Measurements from ENCODE around the gene GRIK4. TPM values are rescaled to one million over a fixed set of nuclear protein-coding genes. Genes with fewer than 3 reads are reported as not detected.

The GRIK4 gene
- total and polyA plus RNA-seq, 2 of the 4 experiments (the other 2 are of a cell fraction) = 0.18 to 0.38 TPM

DNA sequence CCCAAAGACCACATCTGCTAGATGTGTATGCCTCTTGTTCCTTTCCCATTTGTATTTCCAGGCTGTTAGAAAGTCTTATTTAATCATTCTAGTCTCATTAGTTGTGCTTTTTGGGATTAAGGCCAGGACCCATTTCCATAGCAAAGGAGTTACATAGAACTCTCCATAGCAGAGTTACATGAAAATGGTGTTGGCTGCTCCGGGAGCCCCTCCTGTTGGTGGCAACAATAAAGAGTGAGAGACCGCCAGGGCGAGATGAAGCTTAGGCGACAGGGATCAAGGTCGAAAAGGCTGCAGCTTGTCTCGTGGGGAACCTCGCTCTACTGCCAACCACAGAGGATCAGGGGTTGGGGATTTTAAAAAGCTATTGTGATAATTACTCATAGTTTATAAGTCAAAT, 58.3 kb downstream of the GRIK4 start:
- H3K9me1 ChIP-seq (ENCODE audit: insufficient read depth, low read length) = no peaks in the 10 kb centered on the region
- H3K4me2 ChIP-seq (ENCODE audit: low read depth, low read length) = no peak overlapping the region
- no peak for ATAC-seq (ENCODE audit: low read depth)
- peaks cover 5% of the 10 kb centered on the region for H3K27me3 ChIP-seq (ENCODE audit: control insufficient read depth, insufficient read depth, low read length)
- no peak overlapping the region for H3K56ac ChIP-seq (ENCODE audit: extremely low read depth, insufficient read depth, low read length)
- no peak overlapping the region for H4K91ac ChIP-seq (ENCODE audit: insufficient read depth, low read depth, low read length)
- DNase-seq = no peak
- no peak overlapping the region for H3K4ac ChIP-seq (ENCODE audit: low read depth, low read length)
- H2AK9ac ChIP-seq (replicated peaks; ENCODE audit: low read depth, low read length, poor library complexity) = no peak overlapping the region
- intact Hi-C loops (cut with micrococcal nuclease) (no loop called here), in situ Hi-C loops (cut with MboI; ENCODE audit: low sequenced_read_pairs) (no loop called here), dilution Hi-C loops (cut with HindIII; ENCODE audit: low sequenced_read_pairs, unreplicated experiment) (no loop called here)
- H3K23ac ChIP-seq (ENCODE audit: low read depth, low read length) = no peak overlapping the region
- H3K4me3 ChIP-seq (ENCODE audit: insufficient read depth, low read depth, low read length) = no peak overlapping the region
- no peaks in the 10 kb centered on the region for H3K36me3 ChIP-seq (ENCODE audit: control insufficient read depth, insufficient read depth, low read length)
- H2BK5ac ChIP-seq (ENCODE audit: low read depth, low read length, poor library complexity, severe bottlenecking) = no peak overlapping the region
- no peak for TF ChIP-seq BHLHE40 (IDR thresholded peaks at IDR 0.05; ENCODE audit: low read depth, low read length)
- no peak overlapping the region for H2BK120ac ChIP-seq (ENCODE audit: low read depth, low read length)
- ChIA-PET CTCF (no interaction called here), POLR2A (ENCODE audit: unreplicated experiment) (no interaction called here)
- H3K9ac ChIP-seq (ENCODE audit: low read depth, low read length) = no peak overlapping the region
- no peaks in the 10 kb centered on the region for H3K79me1 ChIP-seq (ENCODE audit: low read depth in 1 of 2, low read length in 2 of 2)
- H3K18ac ChIP-seq (ENCODE audit: low read depth, low read length) = no peak overlapping the region
- no TSS peak for BruUV-seq (replicated peaks)
- H2AK5ac ChIP-seq (ENCODE audit: low read depth, low read length) = no peak overlapping the region
- H4K8ac ChIP-seq (ENCODE audit: low read depth in 2 of 2, low read length in 2 of 2) = no peak overlapping the region
- H2BK15ac ChIP-seq (ENCODE audit: low read depth, low read length) = no peak overlapping the region
- H3K27ac ChIP-seq (ENCODE audit: insufficient read depth, low read length) = no peak overlapping the region
- no peak overlapping the region for H4K5ac ChIP-seq (ENCODE audit: low read depth, low read length)
- WGBS, 2 experiments (ENCODE audit: extremely low coverage in 2 of 2, insufficient read length in 1 of 2) = no CpG with 5 or more reads among the region's 7 CpGs
- no peak overlapping the region for H3K14ac ChIP-seq (replicated peaks; ENCODE audit: low read depth, low read length)
- peaks cover 3% of the 10 kb centered on the region for H3K9me3 ChIP-seq (ENCODE audit: control insufficient read depth, insufficient read depth, low read length)
- H4K20me1 ChIP-seq (ENCODE audit: insufficient read depth, low read length) = no peaks in the 10 kb centered on the region
- no peak overlapping the region for H2AFZ ChIP-seq (replicated peaks; ENCODE audit: low read length, poor library complexity)
- peaks cover 6% of the 10 kb centered on the region for H3K4me1 ChIP-seq (ENCODE audit: control insufficient read depth, insufficient read depth, low read length)
- H2BK20ac ChIP-seq (ENCODE audit: low read depth, low read length) = no peak overlapping the region
